Psoas muscle (tissue), 8 donors: ENCODE data around the gene GRM5. TPM values are rescaled to one million over a fixed set of nuclear protein-coding genes. Genes with fewer than 3 reads are reported as not detected.
"Not testable (repeated sequence)": the region's sequence is repeated elsewhere in the genome, so short reads cannot be mapped to it uniquely, and the experiment has no call there.

ENCODE experiments used
- ATAC-seq, 4 donors: fragments of 200-7000 bp; cut with Tn5 transposase; one replicate each; pipeline ENCODE4 v1.9.1; 2020; ENCODE audit warnings: moderate library complexity in 3 of 4, mild to moderate bottlenecking in 2 of 4
- DNase-seq, 2 donors: peaks; one replicate each; pipeline ENCODE4 v3.0.0-alpha.2; 2020
- H3K27ac ChIP-seq: fragments of 200-600 bp; one replicate; pipeline ENCODE4 v1.8.0; 2022
- H3K27me3 ChIP-seq, 3 donors: fragments of 200-600 bp in 1 of 3; one replicate each; pipeline versions ENCODE4 v1.6.1 to v1.8.0; 2013 to 2022; ENCODE audit warnings: low read length in 2 of 3, mild to moderate bottlenecking in 2 of 3, moderate library complexity in 1 of 3; ENCODE audit not compliant: insufficient read depth in 3 of 3
- H3K36me3 ChIP-seq, 2 donors: fragments of 200-600 bp in 1 of 2; one replicate each; pipeline versions ENCODE4 v1.6.1 to v1.8.0; 2013 to 2022; ENCODE audit warnings: low read depth in 1 of 2, mild to moderate bottlenecking in 1 of 2, moderate library complexity in 1 of 2; ENCODE audit not compliant: insufficient read depth in 1 of 2
- H3K4me1 ChIP-seq: fragments of 200-600 bp; one replicate; pipeline ENCODE4 v1.8.0; 2022
- H3K4me3 ChIP-seq: fragments of 200-600 bp; one replicate; pipeline ENCODE4 v1.8.0; 2022; ENCODE audit warnings: mild to moderate bottlenecking
- H3K9me3 ChIP-seq: fragments of 200-600 bp; one replicate; pipeline ENCODE4 v1.8.0; 2022
- CTCF ChIP-seq: fragments of 200-600 bp; IDR thresholded peaks from one replicate; pipeline ENCODE4 v1.8.0; 2022; ENCODE audit warnings: antibody characterized with exemption
- WGBS, 3 donors: extraction: QIAGEN DNeasy Blood & Tissue Kit; methylation state at CpG; one replicate each; pipeline versions ENCODE4 v1.1.6 to v1.1.7; 2013; 5-methylcytosine and 5-hydroxymethylcytosine counted together
- intact Hi-C, 2 donors: fragments of 100-400 bp; cut with DNase I; formaldehyde crosslinking; loops; one replicate each; pipeline versions ENCODE4 v1.11.0 to v1.14.2; 2022
- polyA plus RNA-seq, 3 donors: library from polyadenylated mRNA; stranded (reverse); fragments of 200-250 nt; gene quantifications; one replicate each; pipeline ENCODE4 v1.2.3, GENCODE V29; 2013
- total RNA-seq, 4 donors: library from RNA; stranded (reverse); fragmentation: NEBNext Ultra II Directional in 2 of 4; extraction: Animal tissue kit (Norgen Biotek cat#: 25700) in 2 of 4; gene quantifications; one replicate each; pipeline versions ENCODE4 v1.2.1 to v1.2.4, GENCODE V29; 2021 to 2023
- donor health status: healthy with polysubstance abuse.
- donor health status: DM: no; HTN: no; CAD: no; lungs with moderate emphysema.
- donor health status: Bipolar disorder and iron deficiency.
- donor health status: healthy.
- donor health status: DM: yes; HTN: yes; CAD: no.
- donor health status: DM: no; HTN: no; CAD: no.
- donor health status: DM: no; HTN: no; CAD: no.
- donor health status: DM: yes; HTN: yes; CAD: no.

GRM5 gene
- total and polyA plus RNA-seq, 7 donors, result under 0.01 TPM; not detected in 6

GRCh38 chr11:89065066-89065465 lies 716 bp downstream of the GRM5 start:
- Histone ChIP-seq H3K27me3 (peaks cover 0 to 7% (median 2%) of the 10 kb centered on the region in 3 donors), H3K36me3 (no peaks in the 10 kb centered on the region), H3K27ac (no peak overlapping the region), H3K4me1 (no peaks in the 10 kb centered on the region), H3K9me3 (no peaks in the 10 kb centered on the region), H3K4me3 (no peak overlapping the region)
- DNase-seq (no peak), ATAC-seq (no peak)
- 22 to 31% (median 31%) methylated on average over 6 of the region's 6 CpGs for WGBS, 3 donors
- intact Hi-C loops, result no loop called here
- TF ChIP-seq CTCF, result no peak

GRCh38 chr11:89063481-89063951 lies 2.3 kb downstream of the GRM5 start:
- WGBS, 3 donors, result 3 to 6% (median 6%) methylated on average over 17 of the region's 17 CpGs
- ATAC-seq, H3K27me3 ChIP-seq, DNase-seq, intact Hi-C loops, H3K36me3 ChIP-seq, H3K27ac ChIP-seq, H3K4me1 ChIP-seq, H3K9me3 ChIP-seq, H3K4me3 ChIP-seq: not testable (repeated sequence)

GRCh38 chr11:89062771-89063298 lies 2.9 kb downstream of the GRM5 start:
- intact Hi-C loops, ATAC-seq, H3K36me3 ChIP-seq, H3K27ac ChIP-seq, H3K4me3 ChIP-seq, H3K27me3 ChIP-seq, DNase-seq, H3K9me3 ChIP-seq, H3K4me1 ChIP-seq: not testable (repeated sequence)
- WGBS, 3 donors, result 3 to 7% (median 6%) methylated on average over 19 to 22 of the region's 25 CpGs

GRCh38 chr11:89061839-89062238 lies 3.9 kb downstream of the GRM5 start:
- H3K9me3 ChIP-seq, H3K27me3 ChIP-seq, intact Hi-C loops, H3K4me1 ChIP-seq, ATAC-seq, H3K4me3 ChIP-seq, H3K27ac ChIP-seq, H3K36me3 ChIP-seq, DNase-seq: not testable (repeated sequence)
- 24 to 27% (median 25%) methylated on average over 5 of the region's 5 CpGs for WGBS, 3 donors

GRCh38 chr11:89057406-89057805 lies 8.4 kb downstream of the GRM5 start:
- H3K4me1 ChIP-seq, H3K4me3 ChIP-seq, intact Hi-C loops, H3K27me3 ChIP-seq, DNase-seq, H3K27ac ChIP-seq, H3K36me3 ChIP-seq, H3K9me3 ChIP-seq, ATAC-seq: not testable (repeated sequence)
- 65 to 78% (median 74%) methylated on average over 1 of the region's 1 CpG for WGBS, 3 donors

- no peak for TF ChIP-seq CTCF
- no peaks in the 10 kb centered on the region for H3K36me3 ChIP-seq
- ATAC-seq (no peak), DNase-seq (no peak)
- no peaks in the 10 kb centered on the region for H3K4me1 ChIP-seq
- no peaks in the 10 kb centered on the region for H3K27me3 ChIP-seq
- no peaks in the 10 kb centered on the region for H3K9me3 ChIP-seq
- H3K4me3 ChIP-seq, result no peak overlapping the region
- no peak overlapping the region for H3K27ac ChIP-seq
- intact Hi-C loops, result no loop called here
- 72 to 76% (median 73%) methylated on average over 4 of the region's 4 CpGs for WGBS, 3 donors
Observed at GRCh38 chr11:89052220-89052619, 13.6 kb downstream of the GRM5 start.

GRCh38 chr11:89047159-89047558 lies 18.6 kb downstream of the GRM5 start:
- H3K27me3 ChIP-seq, DNase-seq, H3K4me1 ChIP-seq, H3K27ac ChIP-seq, intact Hi-C loops, ATAC-seq, H3K4me3 ChIP-seq, H3K36me3 ChIP-seq, H3K9me3 ChIP-seq: not testable (repeated sequence)
- 83 to 87% (median 84%) methylated on average over 4 of the region's 4 CpGs for WGBS, 3 donors

- H3K36me3 ChIP-seq, H3K9me3 ChIP-seq, ATAC-seq, H3K4me3 ChIP-seq, H3K4me1 ChIP-seq, H3K27me3 ChIP-seq, DNase-seq, intact Hi-C loops, H3K27ac ChIP-seq: not testable (repeated sequence)
- WGBS, 3 donors, result 30 to 43% (median 34%) methylated on average over 6 of the region's 6 CpGs
Observed at GRCh38 chr11:89043861-89044588, 21.8 kb downstream of the GRM5 start.

- H3K36me3 ChIP-seq, H3K9me3 ChIP-seq, intact Hi-C loops, H3K4me3 ChIP-seq, ATAC-seq, DNase-seq, H3K27me3 ChIP-seq, H3K27ac ChIP-seq, H3K4me1 ChIP-seq: not testable (repeated sequence)
- 89 to 92% (median 89%) methylated on average over 2 of the region's 2 CpGs for WGBS, 3 donors
Observed at GRCh38 chr11:89029671-89030070, 36.1 kb downstream of the GRM5 start.
